Left renal pelvis (tissue), 4 donors: ENCODE measurements around the gene YBX2. TPM values are rescaled to one million over a fixed set of nuclear protein-coding genes. Genes with fewer than 3 reads are reported as not detected.

Experiments used
- DNase-seq, 4 donors: peaks; one replicate each; pipeline ENCODE4 v3.0.0-alpha.2; 2013; ENCODE audit warnings: low read depth in 4 of 4, low spot score in 3 of 4
- polyA plus RNA-seq, 4 donors: library from polyadenylated mRNA; unstranded; fragments of 120-200 nt; gene quantifications; one replicate each; pipeline ENCODE4 v1.2.1, GENCODE V29; 2013; ENCODE audit not compliant: insufficient read length in 4 of 4

YBX2 gene
- polyA plus RNA-seq, 4 donors, result 1.9 to 4.1 (median 2.7) TPM

- DNase-seq, result peak; percentile 100
Measured at GRCh38 chr17:7306911-7307685, 12.7 kb upstream of the YBX2 start, which contains the start of gene EIF5A. Gene EIF5A (plus strand): TSS chr17:7307628. CDS start chr17:7309636, 2,008 bp downstream.

DNA sequence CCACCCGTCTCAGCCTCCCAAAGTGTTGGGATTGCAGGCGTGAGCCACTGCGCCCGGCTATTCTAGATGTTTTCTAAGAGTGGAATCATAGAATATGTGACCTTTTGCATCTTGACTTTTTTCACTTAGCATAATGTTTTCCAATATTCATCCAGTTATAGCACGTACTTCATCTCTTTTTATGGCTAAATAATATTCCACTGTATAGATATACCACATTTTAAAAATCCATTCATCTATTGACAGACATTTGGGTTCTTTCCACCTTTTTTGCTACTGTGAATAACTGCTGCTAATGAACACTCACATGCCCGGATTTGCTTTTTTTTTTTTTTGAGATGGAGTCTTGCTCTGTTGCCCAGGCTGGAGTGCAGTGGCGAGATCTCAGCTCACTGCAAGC, 9.7 kb upstream of the YBX2 start:
- no peak for DNase-seq

- peak in 1 of 4 donors; percentile 48 for DNase-seq
Measured at GRCh38 chr17:7296189-7296861, 1.9 kb upstream of the YBX2 start.

- DNase-seq, result no peak
Measured at GRCh38 chr17:7295230-7296180, 1.1 kb upstream of the YBX2 start.

DNA sequence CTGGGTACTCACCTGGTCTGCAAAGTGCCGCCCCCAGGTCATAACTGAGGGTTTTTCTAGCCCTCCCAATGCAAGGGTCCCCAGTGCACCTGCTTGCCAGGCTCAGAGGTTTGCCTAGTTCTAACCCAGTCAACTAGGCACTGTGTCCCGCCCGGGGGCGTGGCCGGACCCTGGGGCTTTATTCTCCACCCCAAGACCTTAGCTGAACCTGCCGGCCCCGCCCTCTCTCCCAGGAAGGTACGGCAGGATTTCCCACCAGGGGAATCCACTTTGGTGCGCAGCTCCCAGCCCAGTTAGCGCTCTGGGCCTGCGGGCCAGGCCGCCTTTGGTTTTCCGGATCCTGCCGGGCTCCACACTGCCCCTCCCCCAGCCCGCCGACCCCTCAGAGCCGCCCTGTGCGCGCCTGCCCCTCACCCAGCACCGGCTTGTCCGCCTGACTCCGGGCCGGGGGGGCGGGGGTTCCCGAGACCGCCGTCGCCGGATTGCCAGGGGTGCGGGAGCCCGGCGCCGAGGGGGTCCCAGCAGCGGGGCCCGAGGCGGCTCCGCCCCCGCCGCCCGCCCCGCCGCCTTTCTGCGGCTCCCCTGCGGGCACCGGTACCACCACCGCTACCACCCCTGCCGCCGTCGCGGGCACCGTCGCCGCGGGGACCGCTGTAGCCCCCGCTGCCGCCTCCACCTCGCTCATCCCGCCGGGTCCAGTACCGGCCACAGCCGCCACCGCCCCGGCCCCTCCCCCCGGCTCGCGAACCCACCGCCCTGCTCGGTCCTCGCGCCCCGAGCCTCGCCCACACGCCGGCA, 424 bp downstream of the YBX2 start:
- DNase-seq, result no peak

DNA sequence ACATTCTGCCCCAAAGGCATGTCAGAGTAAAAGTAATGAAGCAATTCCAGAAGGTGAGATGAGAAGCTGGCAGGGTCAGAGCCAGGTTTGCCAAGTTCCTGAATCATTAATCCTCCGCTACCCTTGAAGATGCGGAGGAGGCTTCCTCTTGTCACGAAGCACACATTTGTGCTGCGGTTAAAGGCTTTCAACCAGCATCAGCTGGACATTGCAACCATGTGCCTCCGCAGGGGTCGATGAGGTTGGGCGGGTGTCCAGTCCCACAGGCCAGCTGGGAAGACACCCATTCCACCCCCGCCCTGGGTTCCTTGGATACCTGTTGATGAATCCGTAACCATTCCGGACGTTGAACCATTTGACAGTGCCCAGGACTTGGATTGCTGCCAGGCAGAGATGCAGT, 1.3 kb downstream of the YBX2 start:
- no peak for DNase-seq

DNA sequence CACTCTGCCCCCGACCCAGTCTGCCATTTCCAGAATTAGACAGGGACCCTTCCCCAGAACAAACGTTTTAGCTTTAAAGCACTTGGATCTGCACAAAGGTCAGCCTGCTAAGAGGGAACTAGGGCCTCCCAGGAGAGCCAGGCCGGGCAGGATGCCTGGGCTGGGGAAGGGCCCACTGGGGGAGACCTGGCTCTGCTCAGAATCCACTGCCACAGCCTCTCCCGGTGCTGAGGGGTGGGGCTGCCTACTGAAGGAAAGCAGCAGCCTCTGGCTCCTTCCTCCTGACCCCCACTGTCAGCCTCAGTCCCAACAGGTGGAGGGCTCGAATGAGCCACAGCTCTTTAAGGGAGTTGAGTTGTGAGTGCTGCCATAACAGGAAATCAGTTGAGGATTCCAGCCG, 1.7 kb downstream of the YBX2 start:
- no peak for DNase-seq

DNA sequence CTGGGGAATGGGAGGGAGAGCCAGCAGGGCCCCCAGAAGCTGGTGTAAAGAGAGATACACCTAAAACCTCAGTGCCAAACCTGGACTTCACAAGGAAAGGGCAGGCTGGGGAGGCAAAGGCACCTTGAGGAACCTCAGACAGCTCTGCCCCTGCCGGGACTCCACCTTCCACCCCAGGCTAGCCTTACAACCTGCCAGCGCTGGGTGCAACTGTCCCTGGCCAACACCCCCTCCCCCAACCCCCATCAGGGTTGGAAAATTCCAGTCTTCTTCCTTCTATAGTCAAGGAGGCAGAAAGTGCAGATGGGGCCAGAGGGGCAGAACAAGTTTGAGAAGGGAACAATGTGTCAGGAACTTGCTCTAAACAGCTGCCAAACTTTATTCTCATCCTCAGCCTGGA, 2.2 kb downstream of the YBX2 start:
- no peak for DNase-seq

GRCh38 chr17:7290685-7291084, 3.8 kb downstream of the YBX2 start:
- DNase-seq, result no peak

DNA sequence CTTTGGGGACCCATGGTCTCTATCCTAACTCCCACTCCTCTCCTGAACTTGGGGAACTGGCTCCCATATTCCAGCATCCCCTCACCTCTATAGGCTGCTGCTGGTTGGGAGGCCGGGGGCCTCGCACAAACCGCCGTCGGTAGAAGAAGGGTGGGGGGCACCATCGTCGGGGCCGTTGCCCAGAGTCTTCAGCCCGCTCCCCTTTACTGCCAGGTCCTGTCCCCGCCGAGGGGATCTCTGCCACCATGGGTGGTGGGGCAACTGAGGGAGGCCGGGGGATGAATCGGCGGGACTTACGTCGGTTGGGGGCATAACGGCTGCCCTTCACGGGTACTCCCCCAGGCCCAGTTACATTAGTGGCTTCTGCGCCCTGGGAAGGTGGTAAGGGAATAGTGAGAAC, 4.3 kb downstream of the YBX2 start:
- no peak for DNase-seq

GRCh38 chr17:7289256-7290032, 5.0 kb downstream of the YBX2 start:
- no peak for DNase-seq

DNA sequence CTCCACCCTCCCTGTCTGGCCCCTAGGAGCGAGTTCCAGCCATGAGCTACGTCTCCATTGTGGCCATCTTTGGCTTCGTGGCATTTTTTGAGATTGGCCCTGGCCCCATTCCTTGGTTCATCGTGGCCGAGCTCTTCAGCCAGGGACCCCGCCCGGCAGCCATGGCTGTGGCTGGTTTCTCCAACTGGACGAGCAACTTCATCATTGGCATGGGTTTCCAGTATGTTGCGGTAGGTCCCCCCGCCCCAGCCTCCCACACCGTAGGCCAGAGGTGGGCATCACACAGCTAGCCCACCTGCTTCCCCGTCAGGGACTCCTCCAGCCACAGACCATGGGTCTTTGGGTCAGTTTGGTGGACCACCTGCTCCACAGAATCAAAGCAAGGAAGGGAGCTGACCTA, 8.8 kb downstream of the YBX2 start:
- DNase-seq, result no peak

- no peak for DNase-seq
Measured at GRCh38 chr17:7284911-7285310, 9.5 kb downstream of the YBX2 start.

- DNase-seq, result no peak
Measured at GRCh38 chr17:7283471-7284216, 10.8 kb downstream of the YBX2 start.

GRCh38 chr17:7282752-7283321, 11.6 kb downstream of the YBX2 start:
- DNase-seq, result no peak

DNA sequence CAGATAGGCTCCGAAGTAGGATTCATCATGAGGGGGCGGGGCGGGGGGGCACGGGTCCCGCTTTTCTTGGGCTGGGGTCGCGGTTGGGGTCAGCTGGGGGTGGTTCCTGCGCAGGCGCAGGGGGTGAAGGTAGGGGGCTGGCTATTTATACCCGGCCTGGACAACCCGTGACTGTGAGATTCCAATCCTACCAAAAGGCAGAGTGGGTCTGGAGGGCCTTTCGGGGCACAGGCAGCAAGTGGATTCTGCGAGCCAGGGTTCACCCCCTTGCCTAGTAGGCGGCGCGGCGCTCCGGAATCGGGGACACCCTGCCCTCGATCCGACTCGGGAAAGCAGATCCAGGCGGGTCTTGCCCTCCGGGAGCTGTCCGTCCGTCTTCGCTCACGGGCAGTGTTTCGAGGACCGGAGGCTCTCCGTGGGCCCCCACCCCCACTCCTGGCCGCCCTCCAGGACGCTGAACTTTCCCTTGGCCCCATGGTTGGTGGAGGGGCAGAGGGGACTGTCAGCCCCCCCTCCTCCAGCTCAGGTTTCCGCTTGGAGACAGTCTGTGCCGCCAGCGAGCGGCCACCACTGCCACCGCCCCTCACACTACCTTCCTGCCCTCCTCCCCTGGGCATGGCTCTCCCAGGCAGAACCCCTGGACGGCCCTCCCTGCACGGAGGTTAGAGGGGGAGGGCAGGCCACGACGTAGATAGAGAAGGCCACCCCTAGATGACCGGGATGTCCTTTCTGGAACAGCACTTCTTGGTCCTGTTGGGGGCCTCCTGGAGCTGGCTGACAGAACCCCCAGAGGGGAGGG, 12.3 kb downstream of the YBX2 start:
- no peak for DNase-seq

DNA sequence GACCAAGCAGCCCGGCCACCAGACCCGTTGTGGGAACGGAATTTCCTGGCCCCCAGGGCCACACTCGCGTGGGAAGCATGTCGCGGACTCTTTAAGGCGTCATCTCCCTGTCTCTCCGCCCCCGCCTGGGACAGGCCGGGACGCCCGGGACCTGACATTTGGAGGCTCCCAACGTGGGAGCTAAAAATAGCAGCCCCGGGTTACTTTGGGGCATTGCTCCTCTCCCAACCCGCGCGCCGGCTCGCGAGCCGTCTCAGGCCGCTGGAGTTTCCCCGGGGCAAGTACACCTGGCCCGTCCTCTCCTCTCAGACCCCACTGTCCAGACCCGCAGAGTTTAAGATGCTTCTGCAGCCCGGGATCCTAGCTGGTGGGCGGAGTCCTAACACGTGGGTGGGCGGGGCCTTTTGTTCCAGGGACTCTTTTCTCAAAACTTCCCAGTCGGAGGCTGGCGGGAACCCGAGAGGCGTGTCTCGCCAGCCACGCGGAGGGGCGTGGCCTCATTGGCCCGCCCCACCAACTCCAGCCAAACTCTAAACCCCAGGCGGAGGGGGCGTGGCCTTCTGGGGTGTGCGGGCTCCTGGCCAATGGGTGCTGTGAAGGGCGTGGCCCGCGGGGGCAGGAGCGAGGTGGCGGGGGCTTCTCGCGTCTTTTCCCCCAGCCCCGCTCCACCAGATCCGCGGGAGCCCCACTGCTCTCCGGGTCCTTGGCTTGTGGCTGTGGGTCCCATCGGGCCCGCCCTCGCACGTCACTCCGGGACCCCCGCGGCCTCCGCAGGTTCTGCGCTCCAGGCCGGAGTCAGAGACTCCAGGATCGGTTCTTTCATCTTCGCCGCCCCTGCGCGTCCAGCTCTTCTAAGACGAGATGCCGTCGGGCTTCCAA, 13.1 kb downstream of the YBX2 start, which contains the start of gene SLC2A4:
Gene SLC2A4, plus strand, starts transcription at position 645 of the 879 bp plus-strand sequence. Its CDS starts 217 bp downstream, at position 862.
- peak; percentile 85 to 93 (median 91) for DNase-seq
